IMR-90 (cell line): ENCODE data around the gene CXCL3.

Source experiments
- CEBPB ChIP-seq: IDR thresholded peaks from 2 replicates; pipeline ENCODE4 v1.6.1; 2012; ENCODE audit warnings: low read depth, low read length, improper control_type of control experiment
- CTCF ChIP-seq: conservative IDR thresholded peaks from 2 replicates; pipeline ENCODE4 v1.5.1; 2012; ENCODE audit warnings: mild to moderate bottlenecking, low read depth, low read length, improper control_type of control experiment
- MAFK ChIP-seq: IDR thresholded peaks from 2 replicates; pipeline ENCODE4 v1.6.1; 2012; ENCODE audit warnings: low read depth, low read length, improper control_type of control experiment
- MAZ ChIP-seq: IDR thresholded peaks from 2 replicates; pipeline ENCODE4 v1.6.1; 2012; ENCODE audit warnings: low read depth, mild to moderate bottlenecking, low read length, improper control_type of control experiment, moderate library complexity, borderline replicate concordance
- MXI1 ChIP-seq: IDR thresholded peaks from 2 replicates; pipeline ENCODE4 v1.6.1; 2012; ENCODE audit warnings: low read depth, mild to moderate bottlenecking, low read length, moderate library complexity, borderline replicate concordance
- POLR2A ChIP-seq: IDR thresholded peaks from 2 replicates; pipeline ENCODE4 v1.6.1; 2012; ENCODE audit warnings: mild to moderate bottlenecking, low read depth, low read length
- RCOR1 ChIP-seq: IDR thresholded peaks from 2 replicates; pipeline ENCODE4 v1.6.1; 2012; ENCODE audit warnings: mild to moderate bottlenecking, low read length, improper control_type of control experiment; ENCODE audit not compliant: insufficient replicate concordance
- RFX5 ChIP-seq: IDR thresholded peaks from 2 replicates; pipeline ENCODE4 v1.8.0; 2012; ENCODE audit warnings: low read depth, mild to moderate bottlenecking, low read length, moderate library complexity

DNA sequence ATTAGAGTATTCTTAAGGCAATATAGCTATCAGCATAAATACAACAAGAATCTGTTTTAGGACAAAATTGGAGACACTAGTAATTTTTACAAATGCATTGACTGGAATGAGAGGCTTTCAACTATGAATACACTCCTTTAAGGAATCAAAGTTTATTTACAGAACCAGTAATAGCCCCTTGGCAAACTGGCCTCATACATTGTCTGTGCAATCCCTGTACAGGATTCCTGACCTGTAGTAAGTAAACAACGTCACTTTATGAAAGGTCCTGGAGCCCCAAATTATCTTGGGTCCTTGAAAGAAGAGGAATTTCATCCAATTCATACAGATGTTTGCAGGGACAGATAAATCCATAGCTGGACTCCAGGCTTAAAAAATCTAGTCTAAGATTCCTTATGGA, 25.4 kb upstream of the CXCL3 start:
- TF ChIP-seq CEBPB (no peak), MAFK (no peak), POLR2A (no peak), CTCF (no peak), MAZ (no peak), RFX5 (no peak), MXI1 (no peak), RCOR1 (no peak)
